ENCODE data around the gene RRM2.

The RRM2 gene

GRCh38 chr2:10159086-10159485, 36.5 kb downstream of the RRM2 start:
- no peak for DNase-seq

- no peak for DNase-seq
Observed at GRCh38 chr2:10159581-10160131, 37.1 kb downstream of the RRM2 start.

- no peak for DNase-seq
Observed at GRCh38 chr2:10160203-10160955, 37.8 kb downstream of the RRM2 start.

- no peak for DNase-seq
Observed at GRCh38 chr2:10161206-10161931, 38.8 kb downstream of the RRM2 start.

- no peak for DNase-seq
Observed at GRCh38 chr2:10161961-10162441, 39.5 kb downstream of the RRM2 start.

GRCh38 chr2:10162586-10163497, 40.3 kb downstream of the RRM2 start:
- no peak for DNase-seq

- DNase-seq: no peak
Observed at GRCh38 chr2:10163498-10164486, 41.3 kb downstream of the RRM2 start.

GRCh38 chr2:10164601-10165000, 42.1 kb downstream of the RRM2 start:
- DNase-seq: no peak

- no peak for DNase-seq
Observed at GRCh38 chr2:10165282-10165681, 42.7 kb downstream of the RRM2 start.

GRCh38 chr2:10165861-10166675, 43.5 kb downstream of the RRM2 start:
- no peak for DNase-seq

- DNase-seq: no peak
Observed at GRCh38 chr2:10166676-10167292, 44.2 kb downstream of the RRM2 start.

- DNase-seq: no peak
Observed at GRCh38 chr2:10167316-10167715, 44.8 kb downstream of the RRM2 start.

GRCh38 chr2:10168221-10168620, 45.7 kb downstream of the RRM2 start:
- DNase-seq: no peak

- DNase-seq: no peak
Observed at GRCh38 chr2:10169053-10169578, 46.6 kb downstream of the RRM2 start.

- DNase-seq: no peak
Observed at GRCh38 chr2:10169581-10169980, 47.0 kb downstream of the RRM2 start.

GRCh38 chr2:10170256-10170655, 47.7 kb downstream of the RRM2 start:
- no peak for DNase-seq

GRCh38 chr2:10171006-10171800, 48.7 kb downstream of the RRM2 start:
- DNase-seq: no peak

GRCh38 chr2:10172033-10172871, 49.7 kb downstream of the RRM2 start:
- no peak for DNase-seq

Measured in CD4-positive, alpha-beta T cell treated with Interleukin-4 for 4 hours (primary cell).